Stimulated activated CD8-positive, alpha-beta memory T cell treated with anti-CD3 and anti-CD28 coated beads, Interleukin-12 subunit alpha, Interleukin-12 subunit beta, amount 100 ng/mL, for 24 hours (primary cell): ENCODE measurements around the gene MAGEA2.
"Not testable (repeated sequence)": the region's sequence is repeated elsewhere in the genome, so short reads cannot be mapped to it uniquely, and the experiment has no call there.

Experiments
- DNase-seq: peaks from one replicate; pipeline ENCODE4 v3.0.0-alpha.2; 2020; ENCODE audit errors: extremely low read depth

MAGEA2 gene

GRCh38 chrX:152753686-152754650 lies at the start of gene MAGEA2:
TSS of gene MAGEA2 (minus strand) at chrX:152753842. CDS start at chrX:152751363, 2,479 bp downstream.
- not testable (repeated sequence) for DNase-seq

- no peak for DNase-seq
These were observed 45.3 kb upstream of the MAGEA2 start for GRCh38 chrX:152798945-152799344.

- DNase-seq: not testable (repeated sequence)
These were observed 33.4 kb upstream of the MAGEA2 start for GRCh38 chrX:152787062-152787461.

GRCh38 chrX:152769549-152770289 lies 16.1 kb upstream of the MAGEA2 start, which contains the start of gene MAGEA6:
TSS of gene MAGEA6 (minus strand) at chrX:152769689. CDS start at chrX:152767650, 2,039 bp downstream.
- not testable (repeated sequence) for DNase-seq

GRCh38 chrX:152766562-152766961 lies 12.9 kb upstream of the MAGEA2 start:
- not testable (repeated sequence) for DNase-seq

GRCh38 chrX:152761582-152761981 lies 7.9 kb upstream of the MAGEA2 start:
- not testable (repeated sequence) for DNase-seq

GRCh38 chrX:152759544-152759943 lies 5.9 kb upstream of the MAGEA2 start:
- not testable (repeated sequence) for DNase-seq

GRCh38 chrX:152758918-152759317 lies 5.3 kb upstream of the MAGEA2 start, which contains the start of gene CSAG3:
TSS of gene CSAG3 (plus strand) at chrX:152759218.
- DNase-seq: not testable (repeated sequence)

- DNase-seq: not testable (repeated sequence)
These were observed 1.2 kb upstream of the MAGEA2 start for GRCh38 chrX:152754871-152755270.

GRCh38 chrX:152738560-152738959 lies 15.1 kb downstream of the MAGEA2 start:
- DNase-seq: no peak

- DNase-seq: not testable (repeated sequence)
These were observed 17.1 kb downstream of the MAGEA2 start for GRCh38 chrX:152736528-152736927.

- DNase-seq: no peak
These were observed 17.7 kb downstream of the MAGEA2 start for GRCh38 chrX:152735860-152736511.

GRCh38 chrX:152735101-152735500 lies 18.5 kb downstream of the MAGEA2 start:
- no peak for DNase-seq

GRCh38 chrX:152734143-152734858 lies 19.3 kb downstream of the MAGEA2 start:
- not testable (repeated sequence) for DNase-seq

GRCh38 chrX:152733261-152733975 lies 20.2 kb downstream of the MAGEA2 start, which contains the start of the genes CSAG1 and MAGEA12:
TSS of gene CSAG1 (minus strand) at chrX:152733721. CDS start at chrX:152732460, 1,261 bp downstream.
TSS of gene MAGEA12 (plus strand) at chrX:152733757. CDS start at chrX:152736162, 2,405 bp downstream.
- DNase-seq: no peak

- no peak for DNase-seq
These were observed 28.2 kb downstream of the MAGEA2 start for GRCh38 chrX:152725409-152725808.

GRCh38 chrX:152713815-152714787 lies 39.5 kb downstream of the MAGEA2 start, which contains the start of gene MAGEA2B:
TSS of gene MAGEA2B (plus strand) at chrX:152714628. CDS start at chrX:152717107, 2,479 bp downstream.
- DNase-seq: not testable (repeated sequence)

- not testable (repeated sequence) for DNase-seq
These were observed 40.4 kb downstream of the MAGEA2 start for GRCh38 chrX:152713195-152713594.

- DNase-seq: not testable (repeated sequence)
These were observed 44.5 kb downstream of the MAGEA2 start, which contains the start of gene CSAG2 for GRCh38 chrX:152709173-152709572. TSS of gene CSAG2 (minus strand) at chrX:152709273. CDS start at chrX:152709112, 161 bp downstream.
